Epithelial cell of proximal tubule (primary cell): Measurements from ENCODE around the gene FNDC3A. TPM values are rescaled to one million over a fixed set of nuclear protein-coding genes. Genes with fewer than 3 reads are reported as not detected.
"Not testable (repeated sequence)": the region's sequence is repeated elsewhere in the genome, so short reads cannot be mapped to it uniquely, and the experiment has no call there.

Experiments used
- DNase-seq: peaks from one replicate; pipeline ENCODE4 v3.0.0-alpha.2; 2011; ENCODE audit warnings: low read depth
- H3K4me3 ChIP-seq: 2 replicates; pipeline ENCODE4 v1.5.1; 2011; ENCODE audit warnings: low read depth, mild to moderate bottlenecking, low read length
- total RNA-seq: library from RNA; depleted of rRNA; stranded (reverse); fragments of >200 nt; gene quantifications from 2 replicates; pipeline ENCODE4 v1.2.3, GENCODE V29; 2015
- TF ChIP-seq, protein P1 (sequence below): conservative IDR thresholded peaks from 2 replicates; pipeline ENCODE4 v1.5.1; 2012; ENCODE audit warnings: low read depth, mild to moderate bottlenecking, low read length

The FNDC3A gene
- total RNA-seq, 1 donor from 2014 or later, result 27.2 TPM

- H3K4me3 ChIP-seq, result no peak overlapping the region
- TF ChIP-seq, protein P1, sequence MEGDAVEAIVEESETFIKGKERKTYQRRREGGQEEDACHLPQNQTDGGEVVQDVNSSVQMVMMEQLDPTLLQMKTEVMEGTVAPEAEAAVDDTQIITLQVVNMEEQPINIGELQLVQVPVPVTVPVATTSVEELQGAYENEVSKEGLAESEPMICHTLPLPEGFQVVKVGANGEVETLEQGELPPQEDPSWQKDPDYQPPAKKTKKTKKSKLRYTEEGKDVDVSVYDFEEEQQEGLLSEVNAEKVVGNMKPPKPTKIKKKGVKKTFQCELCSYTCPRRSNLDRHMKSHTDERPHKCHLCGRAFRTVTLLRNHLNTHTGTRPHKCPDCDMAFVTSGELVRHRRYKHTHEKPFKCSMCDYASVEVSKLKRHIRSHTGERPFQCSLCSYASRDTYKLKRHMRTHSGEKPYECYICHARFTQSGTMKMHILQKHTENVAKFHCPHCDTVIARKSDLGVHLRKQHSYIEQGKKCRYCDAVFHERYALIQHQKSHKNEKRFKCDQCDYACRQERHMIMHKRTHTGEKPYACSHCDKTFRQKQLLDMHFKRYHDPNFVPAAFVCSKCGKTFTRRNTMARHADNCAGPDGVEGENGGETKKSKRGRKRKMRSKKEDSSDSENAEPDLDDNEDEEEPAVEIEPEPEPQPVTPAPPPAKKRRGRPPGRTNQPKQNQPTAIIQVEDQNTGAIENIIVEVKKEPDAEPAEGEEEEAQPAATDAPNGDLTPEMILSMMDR, result no peak
- no peak for DNase-seq
Measured at GRCh38 chr13:48990900-48991299, 15.2 kb downstream of the FNDC3A start.

- DNase-seq, result no peak
- no peak overlapping the region for H3K4me3 ChIP-seq
Measured at GRCh38 chr13:48993150-48993549, 17.4 kb downstream of the FNDC3A start.

DNA sequence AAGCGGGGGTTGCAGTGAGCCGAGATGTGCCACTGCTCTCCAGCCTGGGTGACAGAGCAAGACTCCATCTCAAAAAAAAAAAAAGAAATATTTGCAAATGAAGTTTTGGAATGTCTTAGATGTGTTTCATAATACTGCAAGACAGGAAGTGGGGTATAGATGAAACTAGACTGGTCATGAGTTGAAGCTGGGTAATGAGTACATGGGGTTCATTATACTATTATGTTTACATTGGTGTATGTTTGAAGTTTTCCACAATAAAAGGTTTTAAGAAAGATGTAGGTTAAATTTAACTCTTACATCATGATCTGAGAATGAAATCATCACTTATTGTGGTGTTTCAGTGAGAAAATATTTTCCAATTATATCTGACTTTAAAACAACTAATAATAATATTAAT is 19.0 kb downstream of the FNDC3A start:
- TF ChIP-seq, protein P1, result no peak
- no peak overlapping the region for H3K4me3 ChIP-seq
- no peak for DNase-seq

More at GRCh38 chr13:48993150-48993549, 17.4 kb downstream of the FNDC3A start:
- TF ChIP-seq, protein P1, result no peak

- TF ChIP-seq, protein P1, result no peak
- no peak for DNase-seq
- H3K4me3 ChIP-seq, result no peak overlapping the region
Measured at GRCh38 chr13:48998641-48999292, 23.1 kb downstream of the FNDC3A start.

DNA sequence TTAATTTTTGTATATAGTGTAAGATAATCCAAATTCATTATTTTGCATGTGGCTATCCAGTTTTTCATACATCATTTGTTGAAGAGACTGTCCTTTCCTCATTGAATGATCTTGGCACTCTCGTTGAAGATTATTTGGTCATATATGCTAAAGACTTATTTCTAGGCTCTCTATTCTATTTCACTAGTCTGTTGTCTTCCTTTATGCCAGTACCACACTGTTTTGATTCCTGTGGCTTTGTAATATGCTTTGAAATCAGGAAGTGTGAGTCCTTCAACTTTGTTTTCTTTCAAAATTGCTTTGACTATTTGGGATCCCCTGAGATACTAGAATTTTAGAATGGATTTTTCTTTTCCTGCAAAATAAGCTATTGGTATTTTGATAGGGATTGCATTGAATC is 24.5 kb downstream of the FNDC3A start:
- no peak for DNase-seq
- no peak overlapping the region for H3K4me3 ChIP-seq
- TF ChIP-seq, protein P1, result no peak

- H3K4me3 ChIP-seq, DNase-seq: not testable (repeated sequence)
Measured at GRCh38 chr13:49018986-49019635, 43.4 kb downstream of the FNDC3A start.

GRCh38 chr13:49020328-49020727 is 44.6 kb downstream of the FNDC3A start:
- no peak for DNase-seq
- TF ChIP-seq, protein P1, result no peak

More at GRCh38 chr13:49020328-49020727, 44.6 kb downstream of the FNDC3A start:
- no peak overlapping the region for H3K4me3 ChIP-seq
